Choroid plexus epithelial cell (primary cell): ENCODE results near the gene MIOX.

Experiments used
- DNase-seq: peaks from one replicate; pipeline ENCODE4 v3.0.0-alpha.2; 2010; ENCODE audit warnings: low read depth
- H3K4me3 ChIP-seq: 2 replicates; pipeline ENCODE4 v1.5.1; 2011; ENCODE audit warnings: low read depth, mild to moderate bottlenecking, control low read depth, low read length, moderate library complexity
- CTCF ChIP-seq: conservative IDR thresholded peaks from 2 replicates; pipeline ENCODE4 v1.5.1; 2011; ENCODE audit warnings: low read depth, mild to moderate bottlenecking, control low read depth, inconsistent platforms, low read length, moderate library complexity

The MIOX gene

GRCh38 chr22:50485221-50486131, 1.2 kb upstream of the MIOX start:
- TF ChIP-seq CTCF: no peak
- no peak overlapping the region for H3K4me3 ChIP-seq

GRCh38 chr22:50487290-50488005, 789 bp downstream of the MIOX start:
- H3K4me3 ChIP-seq: no peak overlapping the region
- no peak for DNase-seq
- TF ChIP-seq CTCF: no peak

More at GRCh38 chr22:50485221-50486131, 1.2 kb upstream of the MIOX start:
- DNase-seq: no peak

- H3K4me3 ChIP-seq: no peak overlapping the region
- no peak for TF ChIP-seq CTCF
- no peak for DNase-seq
These were observed 1.5 kb downstream of the MIOX start for GRCh38 chr22:50488006-50488677.

GRCh38 chr22:50488886-50489285, 2.2 kb downstream of the MIOX start:
- no peak overlapping the region for H3K4me3 ChIP-seq
- no peak for DNase-seq
- TF ChIP-seq CTCF: no peak

- no peak overlapping the region for H3K4me3 ChIP-seq
- TF ChIP-seq CTCF: no peak
- DNase-seq: no peak
These were observed 2.9 kb downstream of the MIOX start for GRCh38 chr22:50489363-50490243.
